ENCODE data around the gene DNAH9. TPM values are rescaled to one million over a fixed set of nuclear protein-coding genes. Genes with fewer than 3 reads are reported as not detected.

Gene DNAH9
- total and polyA plus RNA-seq, 2 donors (not counting 1 experiment from before 2014, with no cell fraction given), result not detected

DNA sequence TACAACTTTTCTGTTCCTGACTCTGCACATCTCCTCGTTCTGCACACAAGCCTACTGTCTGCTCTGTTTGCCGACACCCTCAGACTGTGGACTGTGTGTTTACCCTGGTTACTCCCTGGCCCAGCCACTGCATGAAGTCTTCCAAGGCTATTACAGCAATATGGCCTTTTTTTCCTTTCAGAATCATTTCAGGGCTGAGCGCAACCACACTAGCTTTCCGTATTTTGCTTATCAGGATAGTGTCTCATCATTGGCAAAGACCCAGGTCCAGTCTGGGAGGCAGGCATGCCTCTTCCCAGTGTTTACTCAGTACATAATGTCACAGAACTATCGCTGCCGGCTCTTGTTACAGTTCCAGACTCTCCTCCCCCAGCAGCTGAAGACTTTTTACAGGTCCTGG, 10.1 kb downstream of the DNAH9 start:
- Histone ChIP-seq H3K27me3 (replicated peaks in 1 of 4; ENCODE audit: control extremely low read depth in 1 of 4, control insufficient read depth in 3 of 4, insufficient read depth in 4 of 4, low read length in 3 of 4) (no peaks in the 10 kb centered on the region), H3K4me2 (replicated peaks; ENCODE audit: low read depth, low read length, poor library complexity, severe bottlenecking) (no peak overlapping the region), H4K20me1 (ENCODE audit: control insufficient read depth, insufficient read depth, low read length, poor library complexity, severe bottlenecking) (no peaks in the 10 kb centered on the region), H2AFZ (ENCODE audit: insufficient read depth, low read depth, low read length, poor library complexity, severe bottlenecking) (no peak overlapping the region), H3K9ac (ENCODE audit: low read length) (no peak overlapping the region), H3K4me3 (ENCODE audit: control extremely low read depth in 1 of 5, extremely low read depth in 1 of 5, insufficient read depth in 1 of 5, low read depth in 2 of 5, low read length in 4 of 5) (no peak overlapping the region), H3K36me3 (replicated peaks in 1 of 2; ENCODE audit: control extremely low read depth in 1 of 2, control insufficient read depth in 1 of 2, extremely low read depth in 1 of 2, insufficient read depth in 2 of 2, low read length in 1 of 2) (no peaks in the 10 kb centered on the region), H3K79me2 (ENCODE audit: control insufficient read depth, insufficient read depth, low read length) (no peaks in the 10 kb centered on the region), H3K27ac (ENCODE audit: low read length in 2 of 2) (no peak overlapping the region), H3K4me1 (ENCODE audit: control insufficient read depth in 2 of 2, insufficient read depth in 2 of 2, low read length in 2 of 2) (no peaks in the 10 kb centered on the region), H3K9me3 (ENCODE audit: control extremely low read depth in 1 of 3, control insufficient read depth in 2 of 3, insufficient read depth in 1 of 3, low read length in 2 of 3) (peaks cover 0 to 14% (median 0%) of the 10 kb centered on the region in 3 donors)
- H3K27ac Mint-ChIP-seq, result no peak overlapping the region
- TF ChIP-seq EZH2 (IDR thresholded peaks at IDR 0.05; ENCODE audit: borderline replicate concordance, insufficient read depth, low read depth, low read length, poor library complexity, severe bottlenecking), result no peak
- TF ChIP-seq, protein P1, sequence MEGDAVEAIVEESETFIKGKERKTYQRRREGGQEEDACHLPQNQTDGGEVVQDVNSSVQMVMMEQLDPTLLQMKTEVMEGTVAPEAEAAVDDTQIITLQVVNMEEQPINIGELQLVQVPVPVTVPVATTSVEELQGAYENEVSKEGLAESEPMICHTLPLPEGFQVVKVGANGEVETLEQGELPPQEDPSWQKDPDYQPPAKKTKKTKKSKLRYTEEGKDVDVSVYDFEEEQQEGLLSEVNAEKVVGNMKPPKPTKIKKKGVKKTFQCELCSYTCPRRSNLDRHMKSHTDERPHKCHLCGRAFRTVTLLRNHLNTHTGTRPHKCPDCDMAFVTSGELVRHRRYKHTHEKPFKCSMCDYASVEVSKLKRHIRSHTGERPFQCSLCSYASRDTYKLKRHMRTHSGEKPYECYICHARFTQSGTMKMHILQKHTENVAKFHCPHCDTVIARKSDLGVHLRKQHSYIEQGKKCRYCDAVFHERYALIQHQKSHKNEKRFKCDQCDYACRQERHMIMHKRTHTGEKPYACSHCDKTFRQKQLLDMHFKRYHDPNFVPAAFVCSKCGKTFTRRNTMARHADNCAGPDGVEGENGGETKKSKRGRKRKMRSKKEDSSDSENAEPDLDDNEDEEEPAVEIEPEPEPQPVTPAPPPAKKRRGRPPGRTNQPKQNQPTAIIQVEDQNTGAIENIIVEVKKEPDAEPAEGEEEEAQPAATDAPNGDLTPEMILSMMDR (IDR thresholded peaks at IDR 0.05), result no peak
- 72% methylated on average over 4 of the region's 6 CpGs for WGBS (ENCODE audit: insufficient coverage)
- ChIA-PET CTCF (no interaction called here), POLR2A (no interaction called here)
- H3K27me3 Mint-ChIP-seq, result no peaks in the 10 kb centered on the region
- no peak for ATAC-seq (ENCODE audit: low read depth)
- H3K9me3 Mint-ChIP-seq (ENCODE audit: insufficient read depth), result no peaks in the 10 kb centered on the region
- no peak for DNase-seq
- no peaks in the 10 kb centered on the region for H3K4me1 Mint-ChIP-seq
- H3K4me3 Mint-ChIP-seq, result no peak overlapping the region
- intact Hi-C loops (cut with micrococcal nuclease), result no loop called here

DNA sequence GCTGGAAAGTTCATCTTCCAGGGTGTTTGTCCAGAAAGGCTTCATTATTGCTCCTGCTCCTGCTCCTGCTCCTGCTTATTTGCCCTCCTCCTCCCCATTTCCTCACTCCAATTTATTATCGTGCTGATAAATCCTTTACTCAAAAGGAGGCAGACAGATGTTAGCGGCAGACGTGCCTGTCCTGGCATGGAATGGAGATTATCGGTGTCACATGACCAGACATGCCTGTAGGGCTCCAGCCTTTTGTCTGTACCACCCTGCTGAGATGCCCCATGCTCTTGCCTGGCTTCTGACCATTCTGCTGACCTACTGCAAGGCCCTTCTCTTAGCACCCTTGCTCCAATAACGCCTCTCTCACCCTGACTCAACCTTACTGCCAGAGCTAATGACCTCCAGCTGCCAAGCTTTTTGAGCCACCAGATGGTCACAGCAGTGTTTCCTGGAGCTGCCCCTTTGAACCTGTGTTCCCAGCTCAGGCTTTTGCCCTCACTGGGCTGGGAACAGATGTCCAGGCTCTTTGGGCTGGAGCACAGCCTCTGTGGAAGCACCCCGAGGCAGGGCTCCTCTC, 12.8 kb downstream of the DNAH9 start:
- TF ChIP-seq, protein P1 (IDR thresholded peaks at IDR 0.05), result no peak
- TF ChIP-seq EZH2 (IDR thresholded peaks at IDR 0.05; ENCODE audit: borderline replicate concordance, insufficient read depth, low read depth, low read length, poor library complexity, severe bottlenecking), result no peak
- ChIA-PET CTCF (no interaction called here), POLR2A (no interaction called here)
- no peak overlapping the region for H3K27ac Mint-ChIP-seq
- no peak overlapping the region for H3K4me3 ChIP-seq (ENCODE audit: control extremely low read depth in 1 of 5, extremely low read depth in 1 of 5, insufficient read depth in 1 of 5, low read depth in 2 of 5, low read length in 4 of 5)
- H3K27me3 Mint-ChIP-seq, result no peaks in the 10 kb centered on the region
- 31% methylated on average over 5 of the region's 6 CpGs for WGBS (ENCODE audit: insufficient coverage)
- no peaks in the 10 kb centered on the region for H3K9me3 Mint-ChIP-seq (ENCODE audit: insufficient read depth)
- no peaks in the 10 kb centered on the region for H4K20me1 ChIP-seq (ENCODE audit: control insufficient read depth, insufficient read depth, low read length, poor library complexity, severe bottlenecking)
- H3K4me2 ChIP-seq (replicated peaks; ENCODE audit: low read depth, low read length, poor library complexity, severe bottlenecking), result no peak overlapping the region
- H3K79me2 ChIP-seq (ENCODE audit: control insufficient read depth, insufficient read depth, low read length), result no peaks in the 10 kb centered on the region
- no peaks in the 10 kb centered on the region for H3K36me3 ChIP-seq (replicated peaks in 1 of 2; ENCODE audit: control extremely low read depth in 1 of 2, control insufficient read depth in 1 of 2, extremely low read depth in 1 of 2, insufficient read depth in 2 of 2, low read length in 1 of 2)
- intact Hi-C loops (cut with micrococcal nuclease), result no loop called here
- H3K4me3 Mint-ChIP-seq, result no peak overlapping the region
- no peak for ATAC-seq (ENCODE audit: low read depth)
- no peak for DNase-seq
- H3K27me3 ChIP-seq (replicated peaks in 1 of 4; ENCODE audit: control extremely low read depth in 1 of 4, control insufficient read depth in 3 of 4, insufficient read depth in 4 of 4, low read length in 3 of 4), result no peaks in the 10 kb centered on the region
- no peak overlapping the region for H2AFZ ChIP-seq (ENCODE audit: insufficient read depth, low read depth, low read length, poor library complexity, severe bottlenecking)
- H3K9ac ChIP-seq (ENCODE audit: low read length), result no peak overlapping the region
- H3K4me1 Mint-ChIP-seq, result no peaks in the 10 kb centered on the region
- H3K4me1 ChIP-seq (ENCODE audit: control insufficient read depth in 2 of 2, insufficient read depth in 2 of 2, low read length in 2 of 2), result no peaks in the 10 kb centered on the region
- H3K27ac ChIP-seq (ENCODE audit: low read length in 2 of 2), result no peak overlapping the region
- H3K9me3 ChIP-seq (ENCODE audit: control extremely low read depth in 1 of 3, control insufficient read depth in 2 of 3, insufficient read depth in 1 of 3, low read length in 2 of 3), result peaks cover 0 to 14% (median 0%) of the 10 kb centered on the region in 3 donors
